Natural killer cell (primary cell): Measurements from ENCODE around the gene SLC10A3. TPM values are rescaled to one million over a fixed set of nuclear protein-coding genes. Genes with fewer than 3 reads are reported as not detected.

Source experiments
- ATAC-seq, 3 donors: fragments of 150-1000 bp in 2 of 3; fragments of 200-7000 bp in 1 of 3; cut with Tn5 transposase; 1 replicate in 1 of 3; 2 replicates in 2 of 3; pipeline ENCODE4 v1.10.0; 2021; ENCODE audit warnings: mild to moderate bottlenecking in 2 of 3, moderate library complexity in 2 of 3
- DNase-seq, 2 donors: peaks; one replicate each; pipeline versions ENCODE4 v3.0.0 to v3.0.0-alpha.2; 2013 to 2021; ENCODE audit warnings: mixed read lengths in 1 of 2
- H3K27ac ChIP-seq: one replicate; pipeline ENCODE4 v1.5.1; 2013; ENCODE audit warnings: mild to moderate bottlenecking, low read length
- H3K27me3 ChIP-seq: one replicate; pipeline ENCODE4 v1.6.1; 2013; ENCODE audit warnings: low read length; ENCODE audit not compliant: control insufficient read depth, insufficient read depth
- H3K36me3 ChIP-seq: one replicate; pipeline ENCODE4 v1.6.1; 2013; ENCODE audit warnings: low read length; ENCODE audit not compliant: control insufficient read depth, insufficient read depth
- H3K4me1 ChIP-seq: one replicate; pipeline ENCODE4 v1.6.1; 2013; ENCODE audit warnings: low read length; ENCODE audit not compliant: control insufficient read depth, insufficient read depth
- H3K4me3 ChIP-seq: one replicate; pipeline ENCODE4 v1.5.1; 2013; ENCODE audit warnings: low read length
- H3K9me3 ChIP-seq: one replicate; pipeline ENCODE4 v1.6.1; 2013; ENCODE audit warnings: low read length; ENCODE audit not compliant: control insufficient read depth, insufficient read depth
- H3K27ac Mint-ChIP-seq, 2 donors: one replicate each; pipeline ENCODE4 v1.8.0; 2022; ENCODE audit warnings: mild to moderate bottlenecking in 2 of 2, mixed read lengths in 2 of 2, moderate library complexity in 1 of 2
- H3K27me3 Mint-ChIP-seq, 2 donors: one replicate each; pipeline ENCODE4 v1.8.0; 2022; ENCODE audit warnings: low read depth in 2 of 2, mixed read lengths in 2 of 2
- H3K36me3 Mint-ChIP-seq: one replicate; pipeline ENCODE4 v1.8.0; 2022; ENCODE audit warnings: mixed read lengths
- H3K4me1 Mint-ChIP-seq, 2 donors: one replicate each; pipeline ENCODE4 v1.8.0; 2022; ENCODE audit warnings: mixed read lengths in 2 of 2
- H3K4me3 Mint-ChIP-seq: one replicate; pipeline ENCODE4 v1.8.0; 2022; ENCODE audit warnings: mild to moderate bottlenecking, moderate library complexity, mixed read lengths
- H3K9me3 Mint-ChIP-seq, 2 donors: one replicate each; pipeline ENCODE4 v1.8.0; 2022; ENCODE audit warnings: mixed read lengths in 2 of 2
- WGBS: methylation state at CpG from one replicate; pipeline ENCODE4 v1.1.7; 2013; ENCODE audit warnings: missing lambda C conversion rate; ENCODE audit not compliant: insufficient coverage; 5-methylcytosine and 5-hydroxymethylcytosine counted together
- intact Hi-C: fragments of 100-400 bp; cut with micrococcal nuclease; formaldehyde crosslinking; loops from one replicate; pipeline ENCODE4 v1.14.2; 2022
- total RNA-seq, 4 donors: library from RNA; stranded (reverse); fragments of 120-200 nt in 1 of 4; gene quantifications; one replicate each; pipeline versions ENCODE4 v1.2.3 to v1.2.4, GENCODE V29; 2013 to 2022
- TF ChIP-seq, protein P1 (sequence below): fragments of 200-600 bp; IDR thresholded peaks from one replicate; pipeline ENCODE4 v1.8.0; 2022; ENCODE audit warnings: antibody characterized with exemption

SLC10A3 gene
- total RNA-seq, 3 donors from 2014 or later (not counting 1 experiment from before 2014, with no cell fraction given): 26.5 to 42.1 (median 31.8) TPM

DNA sequence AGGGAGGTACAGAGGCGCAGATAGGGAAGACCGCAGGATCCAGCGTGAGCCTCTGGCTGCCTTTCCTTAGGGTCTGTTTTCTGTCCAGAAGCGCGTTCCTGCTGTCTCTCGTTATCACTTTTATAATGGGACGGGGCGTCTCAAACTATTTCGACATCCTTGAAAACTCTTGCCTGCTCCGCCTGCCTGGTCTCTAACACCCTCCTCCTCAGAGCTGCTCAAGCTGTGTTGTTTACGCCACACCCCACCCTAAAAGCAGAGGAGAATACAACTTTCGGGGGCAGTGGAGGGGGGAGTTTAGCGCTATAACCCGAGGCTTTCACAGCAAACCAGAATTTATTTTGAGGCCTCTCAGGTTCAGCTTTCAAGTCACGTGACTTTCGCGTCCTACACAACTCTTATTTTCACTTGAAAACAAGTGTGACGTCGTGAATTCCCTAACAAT, 26.2 kb upstream of the SLC10A3 start:
- DNase-seq: peak; percentile 26 to 54
- ATAC-seq: peak; percentile 44 to 57 (median 48)
- Histone ChIP-seq H3K4me1 (peaks cover 23% of the 10 kb centered on the region), H3K27me3 (no peaks in the 10 kb centered on the region), H3K4me3 (peak overlapping the region; percentile 47), H3K27ac (peak overlapping the region; percentile 80), H3K9me3 (no peaks in the 10 kb centered on the region), H3K36me3 (no peaks in the 10 kb centered on the region)
- Mint-ChIP-seq H3K27ac (peak overlapping the region; percentile 84 to 91), H3K4me1 (peaks cover 13 to 22% of the 10 kb centered on the region in 2 donors), H3K9me3 (no peaks in the 10 kb centered on the region), H3K27me3 (no peaks in the 10 kb centered on the region), H3K36me3 (no peaks in the 10 kb centered on the region), H3K4me3 (peak overlapping the region; percentile 86)
- intact Hi-C loops: loop anchor here (1.0 kb wide), 1 partner anchor 26 kb away; the partner anchor contains the start of gene SLC10A3
- TF ChIP-seq, protein P1, sequence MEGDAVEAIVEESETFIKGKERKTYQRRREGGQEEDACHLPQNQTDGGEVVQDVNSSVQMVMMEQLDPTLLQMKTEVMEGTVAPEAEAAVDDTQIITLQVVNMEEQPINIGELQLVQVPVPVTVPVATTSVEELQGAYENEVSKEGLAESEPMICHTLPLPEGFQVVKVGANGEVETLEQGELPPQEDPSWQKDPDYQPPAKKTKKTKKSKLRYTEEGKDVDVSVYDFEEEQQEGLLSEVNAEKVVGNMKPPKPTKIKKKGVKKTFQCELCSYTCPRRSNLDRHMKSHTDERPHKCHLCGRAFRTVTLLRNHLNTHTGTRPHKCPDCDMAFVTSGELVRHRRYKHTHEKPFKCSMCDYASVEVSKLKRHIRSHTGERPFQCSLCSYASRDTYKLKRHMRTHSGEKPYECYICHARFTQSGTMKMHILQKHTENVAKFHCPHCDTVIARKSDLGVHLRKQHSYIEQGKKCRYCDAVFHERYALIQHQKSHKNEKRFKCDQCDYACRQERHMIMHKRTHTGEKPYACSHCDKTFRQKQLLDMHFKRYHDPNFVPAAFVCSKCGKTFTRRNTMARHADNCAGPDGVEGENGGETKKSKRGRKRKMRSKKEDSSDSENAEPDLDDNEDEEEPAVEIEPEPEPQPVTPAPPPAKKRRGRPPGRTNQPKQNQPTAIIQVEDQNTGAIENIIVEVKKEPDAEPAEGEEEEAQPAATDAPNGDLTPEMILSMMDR: no peak
- 16% methylated on average over 15 of the region's 19 CpGs for WGBS

DNA sequence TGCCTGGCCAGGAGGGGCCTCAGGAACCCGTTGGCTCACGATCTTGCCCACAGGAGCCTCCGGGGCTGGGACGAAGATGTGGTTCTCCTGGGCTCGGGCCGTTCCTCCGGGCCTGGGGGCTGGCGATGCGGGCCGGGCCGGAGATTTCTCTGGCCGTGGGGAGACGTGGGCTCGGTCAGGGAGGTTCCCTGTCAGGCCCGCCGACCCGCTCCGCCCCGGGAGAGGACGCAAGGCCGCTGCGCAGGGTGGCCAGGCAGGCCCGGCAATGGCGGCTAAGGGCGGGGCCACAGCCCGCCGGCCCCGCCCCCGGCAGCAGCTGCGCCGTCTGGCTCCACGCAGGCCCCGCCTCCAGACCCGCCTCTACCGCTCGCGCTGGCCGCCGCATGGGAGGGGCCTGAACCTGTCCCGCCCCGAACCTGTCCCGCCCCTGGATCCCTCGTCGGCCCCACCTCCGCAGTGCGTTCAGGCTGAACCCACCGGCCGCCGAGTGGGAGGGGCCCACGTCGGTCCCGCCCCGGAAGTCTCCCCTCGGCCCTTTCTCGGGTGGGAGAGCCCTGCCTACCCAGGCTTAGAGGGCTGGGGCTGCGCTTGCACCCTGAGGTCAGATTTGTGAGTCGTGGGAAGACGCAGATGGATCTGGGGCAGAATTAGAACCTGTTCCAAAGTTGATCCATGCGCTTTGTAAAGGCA, 25.7 kb upstream of the SLC10A3 start, which contains the start of gene FAM3A:
FAM3A (minus strand) TSS at position 267 of the 690 bp plus-strand sequence. CDS start 460 bp downstream, outside the sequence.
- Mint-ChIP-seq H3K4me3 (peak within 1 kb of the TSS; percentile 86), H3K36me3 (no peaks in the 10 kb centered on the region), H3K27ac (peak within 1 kb of the TSS; percentile 84 to 91), H3K27me3 (no peaks in the 10 kb centered on the region), H3K9me3 (no peaks in the 10 kb centered on the region), H3K4me1 (peaks cover 13 to 23% of the 10 kb centered on the region in 2 donors)
- Histone ChIP-seq H3K9me3 (no peaks in the 10 kb centered on the region), H3K4me1 (peaks cover 28% of the 10 kb centered on the region), H3K27ac (peak within 1 kb of the TSS; percentile 88), H3K36me3 (no peaks in the 10 kb centered on the region), H3K27me3 (no peaks in the 10 kb centered on the region), H3K4me3 (peak within 1 kb of the TSS; percentile 87)
- under 1% methylated on average over 59 of the region's 59 CpGs for WGBS
- ATAC-seq (peak; percentile 93 to 99 (median 94)), DNase-seq (peak; percentile 84 to 93)
- intact Hi-C loops: loop anchor here (1.0 kb wide), 1 partner anchor 26 kb away; the partner anchor contains the start of gene SLC10A3
- TF ChIP-seq, protein P1: no peak

DNA sequence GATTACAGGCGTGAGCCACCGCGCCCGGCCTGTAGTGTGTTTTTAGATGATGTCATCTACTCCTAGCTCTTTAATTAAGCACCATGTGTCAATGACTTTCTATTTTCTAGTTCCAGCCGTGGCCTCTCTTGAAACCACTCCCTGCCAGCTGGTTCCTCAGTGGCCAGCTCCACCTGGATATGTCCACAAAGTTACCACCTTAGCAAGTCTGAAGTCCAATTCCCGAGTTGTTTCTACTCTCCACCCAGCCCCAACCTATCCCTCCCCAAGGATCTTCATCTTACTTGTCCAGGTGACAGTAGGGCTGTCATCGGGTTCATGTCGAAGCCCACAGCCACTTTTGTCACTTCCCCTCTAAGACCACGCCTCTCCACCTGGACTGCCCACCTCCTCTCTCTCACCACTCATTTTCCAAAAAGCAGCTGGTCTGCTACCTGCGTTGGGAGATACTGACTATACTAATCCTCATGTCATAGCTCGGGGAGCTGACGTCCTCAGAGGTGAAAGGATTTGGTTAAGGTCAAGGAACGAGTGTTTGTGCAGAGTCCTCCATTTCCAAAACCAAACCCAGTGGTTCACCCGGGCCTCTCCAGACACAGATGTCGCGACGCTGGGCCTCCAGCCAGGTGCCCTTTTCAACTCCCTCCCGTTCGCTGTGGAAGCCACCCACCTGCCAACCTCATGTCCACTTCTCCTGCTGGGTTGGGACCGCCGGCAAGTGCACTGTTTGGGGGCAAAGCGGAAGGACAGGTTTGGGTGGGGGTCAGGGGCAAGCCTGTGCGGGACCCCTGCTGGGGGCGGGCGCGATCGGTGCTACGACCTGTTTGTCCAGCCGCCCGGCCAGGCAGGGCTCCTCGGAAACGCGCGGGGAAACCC, 24.9 kb upstream of the SLC10A3 start:
- Mint-ChIP-seq H3K4me1 (peaks cover 13 to 28% of the 10 kb centered on the region in 2 donors), H3K4me3 (peak overlapping the region; percentile 80), H3K27me3 (no peaks in the 10 kb centered on the region), H3K9me3 (no peaks in the 10 kb centered on the region), H3K36me3 (no peaks in the 10 kb centered on the region), H3K27ac (peak overlapping the region; percentile 84 to 91)
- WGBS: 4% methylated on average over 22 of the region's 34 CpGs
- peak overlapping the region; percentile 88 for H3K27ac ChIP-seq
- no peaks in the 10 kb centered on the region for H3K9me3 ChIP-seq
- TF ChIP-seq, protein P1: no peak
- peaks cover 30% of the 10 kb centered on the region for H3K4me1 ChIP-seq
- ATAC-seq: no peak
- DNase-seq: peak in 1 of 2 donors; percentile 39
- no peaks in the 10 kb centered on the region for H3K36me3 ChIP-seq
- peak overlapping the region; percentile 87 for H3K4me3 ChIP-seq
- H3K27me3 ChIP-seq: no peaks in the 10 kb centered on the region
- intact Hi-C loops: no loop called here
